DOHH2 (cell line): ENCODE results near the gene PKD2L2.

ENCODE experiments used
- H3F3A ChIP-seq: fragments of 200-600 bp; sonication (generic), shearing (Covaris generic); 2 replicates; pipeline ENCODE4 v1.6.0; 2016; ENCODE audit warnings: antibody characterized with exemption, mild to moderate bottlenecking; ENCODE audit not compliant: control insufficient read depth, insufficient read depth
- H3K27ac ChIP-seq: fragments of 200-600 bp; sonication (generic); 2 replicates; pipeline ENCODE4 v1.5.1; 2014; ENCODE audit warnings: low read depth, mild to moderate bottlenecking, low read length, moderate library complexity
- H3K27me3 ChIP-seq: fragments of 200-600 bp; sonication (generic); 2 replicates; pipeline ENCODE4 v1.6.1; 2014; ENCODE audit warnings: mild to moderate bottlenecking, low read length, mixed read lengths; ENCODE audit not compliant: control insufficient read depth
- H3K36me3 ChIP-seq: fragments of 200-600 bp; sonication (generic); 2 replicates; pipeline ENCODE4 v1.6.1; 2014; ENCODE audit warnings: mild to moderate bottlenecking, low read length, moderate library complexity, mixed read lengths; ENCODE audit not compliant: control insufficient read depth
- H3K4me1 ChIP-seq: fragments of 200-600 bp; sonication (generic); 2 replicates; pipeline ENCODE4 v1.6.1; 2014; ENCODE audit warnings: mild to moderate bottlenecking, low read length, mixed read lengths; ENCODE audit not compliant: control insufficient read depth
- H3K4me2 ChIP-seq: fragments of 200-600 bp; sonication (generic); 2 replicates; pipeline ENCODE4 v1.6.0; 2014; ENCODE audit warnings: mild to moderate bottlenecking, low read length, moderate library complexity
- H3K4me3 ChIP-seq: fragments of 200-600 bp; sonication (generic); 2 replicates; pipeline ENCODE4 v1.5.1; 2014; ENCODE audit warnings: mild to moderate bottlenecking, low read length, mixed read lengths
- H3K79me2 ChIP-seq: fragments of 200-600 bp; sonication (generic); 2 replicates; pipeline ENCODE4 v1.6.1; 2014; ENCODE audit warnings: mild to moderate bottlenecking, low read length, mixed read lengths; ENCODE audit not compliant: control insufficient read depth
- H3K9me2 ChIP-seq: fragments of 200-600 bp; sonication (generic); replicated peaks from 2 replicates; pipeline ENCODE4 v1.6.1; 2014; ENCODE audit warnings: mild to moderate bottlenecking, low read length, mixed read lengths; ENCODE audit not compliant: control insufficient read depth
- H3K9me3 ChIP-seq: fragments of 200-600 bp; sonication (generic); 2 replicates; pipeline ENCODE4 v1.6.1; 2014; ENCODE audit warnings: antibody characterized with exemption, low read length, mixed read lengths; ENCODE audit not compliant: control insufficient read depth, insufficient read depth
- H4K20me1 ChIP-seq: fragments of 200-600 bp; sonication (generic); 2 replicates; pipeline ENCODE4 v1.6.0; 2014; ENCODE audit warnings: low read depth, mild to moderate bottlenecking, antibody characterized with exemption, low read length, moderate library complexity; ENCODE audit not compliant: control insufficient read depth, insufficient read depth
- CTCF ChIP-seq: fragments of 200-600 bp; sonication (generic); IDR thresholded peaks from one replicate; pipeline ENCODE4 v1.5.1; 2014; ENCODE audit warnings: antibody characterized with exemption, mild to moderate bottlenecking, low read depth, low read length; ENCODE audit not compliant: poor library complexity, severe bottlenecking
- EZH2phosphoT487 ChIP-seq: fragments of 200-600 bp; sonication (generic); IDR thresholded peaks from 2 replicates; pipeline ENCODE4 v1.6.1; 2017; ENCODE audit warnings: borderline replicate concordance, mild to moderate bottlenecking, antibody characterized with exemption, low read length, moderate library complexity, mixed read lengths

The PKD2L2 gene

GRCh38 chr5:137933491-137933911 is 44.2 kb downstream of the PKD2L2 start:
- peaks cover 6% of the 10 kb centered on the region; the same call in 1 of the 2 replicates for H3F3A ChIP-seq
- no peak overlapping the region for H3K4me3 ChIP-seq
- TF ChIP-seq EZH2phosphoT487 (no peak), CTCF (no peak)
- H3K79me2 ChIP-seq: no peaks in the 10 kb centered on the region
- no peaks in the 10 kb centered on the region for H3K9me2 ChIP-seq
- H4K20me1 ChIP-seq: no peaks in the 10 kb centered on the region
- peaks cover 16% of the 10 kb centered on the region for H3K4me1 ChIP-seq
- H3K36me3 ChIP-seq: peaks cover 14% of the 10 kb centered on the region
- H3K27me3 ChIP-seq: no peaks in the 10 kb centered on the region
- H3K27ac ChIP-seq: no peak overlapping the region
- no peaks in the 10 kb centered on the region for H3K9me3 ChIP-seq
- no peak overlapping the region for H3K4me2 ChIP-seq

DNA sequence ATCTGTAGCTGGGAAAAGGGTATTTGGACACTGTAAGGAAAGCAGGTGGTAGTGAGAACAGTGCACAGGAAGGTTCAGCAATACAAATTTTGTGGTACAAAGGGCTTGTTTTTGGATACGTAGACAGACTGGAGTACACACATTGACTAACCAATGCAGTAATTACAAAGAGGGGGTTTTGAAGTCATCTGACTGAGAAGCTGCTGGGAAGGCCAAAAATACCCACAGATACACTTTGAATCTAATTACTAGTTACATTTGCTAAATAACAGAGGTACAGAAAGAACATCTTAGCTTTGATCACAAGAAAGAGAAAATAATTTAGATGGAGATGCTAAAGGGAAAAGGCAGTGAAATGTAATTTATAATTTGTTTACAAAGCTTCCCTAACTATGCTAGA is 45.9 kb downstream of the PKD2L2 start:
- H3F3A ChIP-seq: peaks cover 6% of the 10 kb centered on the region; the same call in 1 of the 2 replicates
- no peaks in the 10 kb centered on the region for H3K9me2 ChIP-seq
- H3K4me3 ChIP-seq: no peak overlapping the region
- no peak overlapping the region for H3K27ac ChIP-seq
- H3K27me3 ChIP-seq: no peaks in the 10 kb centered on the region
- no peaks in the 10 kb centered on the region for H3K79me2 ChIP-seq
- H4K20me1 ChIP-seq: no peaks in the 10 kb centered on the region
- no peaks in the 10 kb centered on the region for H3K9me3 ChIP-seq
- TF ChIP-seq CTCF (no peak), EZH2phosphoT487 (no peak)
- no peak overlapping the region for H3K4me2 ChIP-seq
- peaks cover 31% of the 10 kb centered on the region for H3K36me3 ChIP-seq
- peaks cover 16% of the 10 kb centered on the region for H3K4me1 ChIP-seq

- no peak overlapping the region for H3K27ac ChIP-seq
- H3K36me3 ChIP-seq: peaks cover 36% of the 10 kb centered on the region
- no peaks in the 10 kb centered on the region for H3K27me3 ChIP-seq
- TF ChIP-seq EZH2phosphoT487 (no peak), CTCF (no peak)
- peaks cover 6% of the 10 kb centered on the region; the same call in 1 of the 2 replicates for H3F3A ChIP-seq
- H3K4me2 ChIP-seq: no peak overlapping the region
- no peaks in the 10 kb centered on the region for H3K9me2 ChIP-seq
- no peaks in the 10 kb centered on the region for H3K9me3 ChIP-seq
- H3K4me1 ChIP-seq: peaks cover 16% of the 10 kb centered on the region
- H3K79me2 ChIP-seq: no peaks in the 10 kb centered on the region
- H3K4me3 ChIP-seq: no peak overlapping the region
- no peaks in the 10 kb centered on the region for H4K20me1 ChIP-seq
Observed at GRCh38 chr5:137935694-137936093, 46.4 kb downstream of the PKD2L2 start.
